ENCODE data around the gene MGAT5B. TPM values are rescaled to one million over a fixed set of nuclear protein-coding genes. Genes with fewer than 3 reads are reported as not detected.

The MGAT5B gene
- total RNA-seq, 2 experiments from 2014 or later: 0.43 to 0.47 TPM

DNA sequence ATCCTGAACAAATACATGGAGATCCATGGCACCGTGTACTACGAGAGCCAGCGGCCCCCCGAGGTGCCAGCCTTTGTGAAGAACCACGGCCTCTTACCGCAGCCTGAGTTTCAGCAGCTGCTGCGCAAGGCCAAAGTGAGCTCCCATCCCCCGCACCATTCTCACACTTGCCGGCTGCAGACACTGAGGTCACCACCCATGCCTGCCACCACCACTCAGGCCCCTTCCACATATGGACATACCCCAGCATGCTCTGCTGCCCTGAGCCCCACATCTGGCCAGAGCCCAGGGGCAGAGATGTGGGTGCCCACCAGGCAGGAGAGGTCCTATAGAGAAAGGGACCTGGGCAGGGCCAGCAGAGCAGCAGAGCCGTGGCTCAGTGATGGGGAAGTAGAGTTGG lies 69.8 kb downstream of the MGAT5B start:
- no peak overlapping the region for H3K27ac Mint-ChIP-seq
- H3K27me3 Mint-ChIP-seq: peaks cover 8% of the 10 kb centered on the region
- no peak overlapping the region for H3K4me3 Mint-ChIP-seq
- no peaks in the 10 kb centered on the region for H3K36me3 Mint-ChIP-seq
- no peaks in the 10 kb centered on the region for H3K9me3 Mint-ChIP-seq
- no peaks in the 10 kb centered on the region for H3K4me1 Mint-ChIP-seq
- POLR2A ChIA-PET: no interaction called here
- DNase-seq: no peak
- ATAC-seq (ENCODE audit: low read depth): no peak

DNA sequence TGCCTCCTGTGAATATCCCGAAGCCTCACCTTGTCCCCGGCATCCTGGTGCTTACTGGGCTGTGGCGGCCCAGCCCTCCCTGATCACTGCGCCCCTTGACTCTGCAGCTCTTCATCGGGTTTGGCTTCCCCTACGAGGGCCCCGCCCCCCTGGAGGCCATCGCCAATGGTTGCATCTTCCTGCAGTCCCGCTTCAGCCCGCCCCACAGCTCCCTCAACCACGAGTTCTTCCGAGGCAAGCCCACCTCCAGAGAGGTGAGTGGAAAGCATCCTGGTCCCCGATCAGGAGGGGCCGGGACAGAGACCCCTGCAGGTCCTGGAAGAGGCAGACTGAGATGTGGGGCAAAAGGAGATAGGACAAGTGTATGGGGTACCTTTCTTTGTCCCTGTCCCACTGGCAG lies 72.1 kb downstream of the MGAT5B start:
- Mint-ChIP-seq H3K9me3 (no peaks in the 10 kb centered on the region), H3K4me1 (no peaks in the 10 kb centered on the region)
- POLR2A ChIA-PET: no interaction called here

DNA sequence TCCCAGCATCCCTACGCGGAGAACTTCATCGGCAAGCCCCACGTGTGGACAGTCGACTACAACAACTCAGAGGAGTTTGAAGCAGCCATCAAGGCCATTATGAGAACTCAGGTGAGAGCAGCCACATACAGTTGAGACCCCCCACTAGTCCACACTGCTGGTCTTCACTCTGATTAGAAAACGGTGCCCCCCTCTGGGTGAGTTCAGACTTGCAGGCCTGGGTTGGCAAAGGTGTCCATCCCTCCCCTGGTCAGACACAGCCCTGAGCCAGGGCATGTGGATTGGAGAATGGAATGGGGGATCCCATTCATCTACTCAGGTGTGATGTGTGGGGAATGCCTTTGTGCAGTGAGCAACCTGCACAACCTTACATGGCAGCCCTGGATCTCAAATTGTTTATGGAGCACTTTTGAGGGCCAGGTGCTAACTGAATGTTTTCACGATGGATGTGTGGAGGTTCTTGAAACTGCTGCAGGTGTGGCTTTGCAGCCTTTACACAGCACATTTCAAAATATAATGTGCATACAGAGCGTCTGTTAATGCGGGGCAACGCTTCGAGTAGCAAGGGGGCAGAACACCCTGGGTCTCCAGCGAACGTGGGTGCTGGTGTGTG lies 72.6 kb downstream of the MGAT5B start:
- Mint-ChIP-seq H3K36me3 (no peaks in the 10 kb centered on the region), H3K9me3 (no peaks in the 10 kb centered on the region), H3K27ac (no peak overlapping the region), H3K4me3 (no peak overlapping the region), H3K27me3 (peaks cover 6% of the 10 kb centered on the region), H3K4me1 (no peaks in the 10 kb centered on the region)
- DNase-seq: no peak
- no peak for ATAC-seq (ENCODE audit: low read depth)
- POLR2A ChIA-PET: no interaction called here

More for the DNA sequence above, 72.1 kb downstream of the MGAT5B start:
- Mint-ChIP-seq H3K36me3 (no peaks in the 10 kb centered on the region), H3K27me3 (peaks cover 6% of the 10 kb centered on the region), H3K4me3 (no peak overlapping the region), H3K27ac (no peak overlapping the region)
- no peak for ATAC-seq (ENCODE audit: low read depth)
- DNase-seq: no peak

DNA sequence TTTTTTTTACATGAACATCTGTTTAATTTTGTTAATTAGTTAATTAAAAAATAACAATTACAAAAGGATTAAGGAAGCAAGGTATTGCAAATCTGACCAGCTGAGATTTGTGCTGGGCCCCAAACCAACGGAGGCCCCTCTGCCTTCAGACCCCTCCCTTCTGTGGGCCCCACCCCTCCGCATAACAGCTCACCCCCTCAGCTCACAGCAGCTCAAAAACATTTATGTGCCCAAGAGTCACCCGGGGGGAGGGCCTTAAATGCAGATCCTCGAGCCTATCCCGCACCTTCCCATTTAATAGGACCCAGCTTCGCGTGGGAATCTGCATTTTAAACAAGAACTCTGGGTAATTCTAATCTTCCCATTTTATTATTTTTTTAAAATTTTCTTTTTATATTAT lies 75.0 kb downstream of the MGAT5B start:
- H3K27me3 Mint-ChIP-seq: no peaks in the 10 kb centered on the region
- H3K4me1 Mint-ChIP-seq: no peaks in the 10 kb centered on the region
- H3K27ac Mint-ChIP-seq: no peak overlapping the region
- H3K9me3 Mint-ChIP-seq: no peaks in the 10 kb centered on the region
- H3K36me3 Mint-ChIP-seq: no peaks in the 10 kb centered on the region
- POLR2A ChIA-PET: no interaction called here
- no peak overlapping the region for H3K4me3 Mint-ChIP-seq
- DNase-seq: no peak
- ATAC-seq (ENCODE audit: low read depth): no peak

- DNase-seq (no peak), ATAC-seq (ENCODE audit: low read depth) (no peak)
- Mint-ChIP-seq H3K9me3 (no peaks in the 10 kb centered on the region), H3K27ac (no peak overlapping the region), H3K36me3 (no peaks in the 10 kb centered on the region), H3K4me3 (no peak overlapping the region), H3K4me1 (no peaks in the 10 kb centered on the region), H3K27me3 (no peaks in the 10 kb centered on the region)
- POLR2A ChIA-PET: no interaction called here
Measured at GRCh38 chr17:76943781-76944213, 75.6 kb downstream of the MGAT5B start.

GRCh38 chr17:76944477-76944876 lies 76.3 kb downstream of the MGAT5B start:
- POLR2A ChIA-PET: interaction anchor here (0.6 kb wide), 1 partner anchor 161 kb away, joined by 3 read pairs; no protein-coding TSS in a partner anchor
- Mint-ChIP-seq H3K4me1 (no peaks in the 10 kb centered on the region), H3K9me3 (no peaks in the 10 kb centered on the region), H3K36me3 (no peaks in the 10 kb centered on the region), H3K27ac (no peak overlapping the region), H3K4me3 (no peak overlapping the region), H3K27me3 (no peaks in the 10 kb centered on the region)
- DNase-seq (no peak), ATAC-seq (ENCODE audit: low read depth) (no peak)

- DNase-seq (no peak), ATAC-seq (ENCODE audit: low read depth) (no peak)
- no peaks in the 10 kb centered on the region for H3K9me3 Mint-ChIP-seq
- no peak overlapping the region for H3K27ac Mint-ChIP-seq
- no peaks in the 10 kb centered on the region for H3K27me3 Mint-ChIP-seq
- no peaks in the 10 kb centered on the region for H3K4me1 Mint-ChIP-seq
- H3K4me3 Mint-ChIP-seq: no peak overlapping the region
- H3K36me3 Mint-ChIP-seq: no peaks in the 10 kb centered on the region
- POLR2A ChIA-PET: no interaction called here
Measured at GRCh38 chr17:76946111-76946771, 78.0 kb downstream of the MGAT5B start.

DNA sequence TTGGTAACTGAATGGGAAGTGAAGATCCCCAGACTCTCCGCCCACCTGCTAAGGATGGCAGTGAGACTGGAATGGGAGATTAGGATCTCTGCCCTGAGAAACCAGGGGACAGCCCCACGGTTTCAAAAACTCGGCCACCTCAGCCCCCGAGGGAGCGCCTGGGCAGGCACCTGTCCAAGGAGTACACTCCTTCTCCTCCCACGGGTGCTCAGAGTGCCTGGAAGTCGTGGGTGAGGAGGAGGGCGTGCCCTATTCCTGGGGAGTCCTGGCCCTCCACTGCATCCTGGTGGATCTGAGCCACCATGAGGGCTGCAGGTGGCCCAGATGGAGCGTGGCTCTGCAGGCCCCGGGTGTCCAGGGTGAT lies 78.5 kb downstream of the MGAT5B start:
- Mint-ChIP-seq H3K4me3 (no peak overlapping the region), H3K9me3 (no peaks in the 10 kb centered on the region)
- no peak for DNase-seq

GRCh38 chr17:76947309-76947708 lies 79.1 kb downstream of the MGAT5B start:
- no peaks in the 10 kb centered on the region for H3K36me3 Mint-ChIP-seq
- POLR2A ChIA-PET: interaction anchor here (0.6 kb wide), 1 partner anchor 27 kb away, joined by 3 read pairs; no protein-coding TSS in a partner anchor
- no peaks in the 10 kb centered on the region for H3K9me3 Mint-ChIP-seq
- ATAC-seq (ENCODE audit: low read depth) (no peak), DNase-seq (no peak)
- no peaks in the 10 kb centered on the region for H3K4me1 Mint-ChIP-seq
- no peaks in the 10 kb centered on the region for H3K27me3 Mint-ChIP-seq
- no peak overlapping the region for H3K4me3 Mint-ChIP-seq
- H3K27ac Mint-ChIP-seq: no peak overlapping the region

More for the DNA sequence above, 78.5 kb downstream of the MGAT5B start:
- no peaks in the 10 kb centered on the region for H3K4me1 Mint-ChIP-seq
- POLR2A ChIA-PET: no interaction called here
- H3K36me3 Mint-ChIP-seq: no peaks in the 10 kb centered on the region
- ATAC-seq (ENCODE audit: low read depth): no peak
- H3K27ac Mint-ChIP-seq: no peak overlapping the region
- H3K27me3 Mint-ChIP-seq: no peaks in the 10 kb centered on the region

GRCh38 chr17:76947771-76948170 lies 79.6 kb downstream of the MGAT5B start:
- Mint-ChIP-seq H3K9me3 (no peaks in the 10 kb centered on the region), H3K36me3 (no peaks in the 10 kb centered on the region), H3K4me1 (no peaks in the 10 kb centered on the region), H3K27ac (no peak overlapping the region), H3K4me3 (no peak overlapping the region), H3K27me3 (no peaks in the 10 kb centered on the region)
- POLR2A ChIA-PET: interaction anchor here (0.6 kb wide), 1 partner anchor 27 kb away, joined by 3 read pairs; no protein-coding TSS in a partner anchor
- no peak for ATAC-seq (ENCODE audit: low read depth)
- no peak for DNase-seq

- POLR2A ChIA-PET: no interaction called here
- Mint-ChIP-seq H3K4me3 (no peak overlapping the region), H3K4me1 (no peaks in the 10 kb centered on the region), H3K9me3 (no peaks in the 10 kb centered on the region), H3K36me3 (no peaks in the 10 kb centered on the region), H3K27ac (no peak overlapping the region), H3K27me3 (no peaks in the 10 kb centered on the region)
- ATAC-seq (ENCODE audit: low read depth) (no peak), DNase-seq (no peak)
Measured at GRCh38 chr17:76948301-76948700, 80.1 kb downstream of the MGAT5B start.

DNA sequence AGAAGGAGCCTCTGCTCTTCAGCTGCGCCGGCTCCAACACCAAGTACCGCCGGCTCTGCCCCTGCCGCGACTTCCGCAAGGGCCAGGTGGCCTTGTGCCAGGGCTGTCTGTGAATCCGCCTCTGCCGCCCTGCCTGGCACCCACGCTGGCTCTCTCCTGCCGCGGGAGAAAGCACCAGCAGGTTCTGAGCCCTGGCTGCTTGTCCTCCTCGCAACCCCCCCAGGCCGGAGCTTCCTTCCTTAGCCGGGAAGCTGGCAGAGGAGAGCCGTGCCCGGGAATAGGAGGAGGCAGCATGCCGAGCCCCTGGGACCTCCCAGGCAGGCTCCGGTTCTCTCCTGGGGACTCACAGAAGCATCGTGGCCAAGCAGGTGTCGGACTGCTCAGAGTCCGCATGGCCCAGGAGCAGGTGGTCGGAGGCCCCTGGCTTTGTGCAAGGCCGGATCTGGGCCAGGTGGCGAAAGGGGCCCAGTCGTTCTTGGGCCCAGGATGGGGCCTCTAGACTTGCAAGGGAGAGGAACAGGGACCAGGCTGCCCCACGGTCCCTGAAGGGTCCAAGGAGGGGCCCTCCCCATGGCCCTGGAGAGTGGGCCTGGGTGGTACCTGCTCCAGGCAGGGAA lies 80.6 kb downstream of the MGAT5B start:
- POLR2A ChIA-PET: no interaction called here
- H3K4me1 Mint-ChIP-seq: no peaks in the 10 kb centered on the region
- DNase-seq (no peak), ATAC-seq (ENCODE audit: low read depth) (no peak)
- no peak overlapping the region for H3K27ac Mint-ChIP-seq
- H3K9me3 Mint-ChIP-seq: no peaks in the 10 kb centered on the region
- no peak overlapping the region for H3K4me3 Mint-ChIP-seq
- H3K27me3 Mint-ChIP-seq: no peaks in the 10 kb centered on the region
- no peaks in the 10 kb centered on the region for H3K36me3 Mint-ChIP-seq

GRCh38 chr17:76949913-76950695 lies 81.9 kb downstream of the MGAT5B start:
- no peak overlapping the region for H3K4me3 Mint-ChIP-seq
- no peaks in the 10 kb centered on the region for H3K27me3 Mint-ChIP-seq
- H3K36me3 Mint-ChIP-seq: no peaks in the 10 kb centered on the region
- DNase-seq (no peak), ATAC-seq (ENCODE audit: low read depth) (no peak)
- POLR2A ChIA-PET: no interaction called here
- no peaks in the 10 kb centered on the region for H3K4me1 Mint-ChIP-seq
- no peak overlapping the region for H3K27ac Mint-ChIP-seq
- no peaks in the 10 kb centered on the region for H3K9me3 Mint-ChIP-seq
